WTC11 (cell line): ENCODE data around the gene NFKB1. TPM values are rescaled to one million over a fixed set of nuclear protein-coding genes. Genes with fewer than 3 reads are reported as not detected.

Source experiments
- ATAC-seq: fragments of 200-7000 bp; cut with Tn5 transposase; 2 replicates; pipeline ENCODE4 v1.10.0; 2021; ENCODE audit warnings: mild to moderate bottlenecking, moderate library complexity
- CTCF ChIA-PET: fragments of 300-600 bp; sonication (Branson Sonifier 250); formaldehyde crosslinking; loops from one replicate; lab custom pipeline; 2021; ENCODE audit warnings: antibody characterized with exemption; lab: Charles Lee
- POLR2A ChIA-PET: fragments of 350-600 bp; sonication (Branson Sonifier 250); formaldehyde crosslinking; loops from one replicate; lab custom pipeline; 2021; ENCODE audit warnings: antibody characterized with exemption; lab: Charles Lee
- DNase-seq: peaks from one replicate; pipeline ENCODE4 v3.0.0; 2021; ENCODE audit warnings: low spot score
- H3K27ac Mint-ChIP-seq: 2 replicates; pipeline ENCODE4 v1.8.0; 2021; ENCODE audit warnings: mixed read lengths
- H3K27me3 Mint-ChIP-seq: 2 replicates; pipeline ENCODE4 v1.8.0; 2021; ENCODE audit warnings: low read depth, mild to moderate bottlenecking, moderate library complexity, mixed read lengths
- H3K36me3 Mint-ChIP-seq: 2 replicates; pipeline ENCODE4 v1.8.0; 2021; ENCODE audit warnings: mixed read lengths
- H3K4me1 Mint-ChIP-seq: 2 replicates; pipeline ENCODE4 v1.8.0; 2022; ENCODE audit warnings: mixed read lengths
- H3K4me3 Mint-ChIP-seq: 2 replicates; pipeline ENCODE4 v1.8.0; 2021; ENCODE audit warnings: mild to moderate bottlenecking, moderate library complexity, mixed read lengths
- H3K9me3 Mint-ChIP-seq: 2 replicates; pipeline ENCODE4 v1.8.0; 2021; ENCODE audit warnings: mixed read lengths
- ATF1 ChIP-seq: sonication (generic); formaldehyde crosslinking; IDR thresholded peaks from 2 replicates; pipeline ENCODE4 v1.8.1; 2023; ENCODE audit warnings: mild to moderate bottlenecking, moderate library complexity, missing genetic modification reagents
- ESRRA ChIP-seq: sonication (generic); formaldehyde crosslinking; IDR thresholded peaks from 2 replicates; pipeline ENCODE4 v1.8.1; 2022; ENCODE audit warnings: mild to moderate bottlenecking, missing genetic modification reagents, borderline replicate concordance
- ETV6 ChIP-seq: sonication (generic); formaldehyde crosslinking; IDR thresholded peaks from 2 replicates; pipeline ENCODE4 v1.8.1; 2022; ENCODE audit warnings: mild to moderate bottlenecking, missing genetic modification reagents
- FOXP1 ChIP-seq: sonication (generic); formaldehyde crosslinking; IDR thresholded peaks from 2 replicates; pipeline ENCODE4 v1.8.0; 2022; ENCODE audit warnings: missing genetic modification reagents, mild to moderate bottlenecking, moderate library complexity, borderline replicate concordance
- JAZF1 ChIP-seq: fragments of 250-450 bp; sonication (Bioruptor Pico); IDR thresholded peaks from 2 replicates; pipeline ENCODE4 v1.9.0; 2021; ENCODE audit warnings: moderate library complexity, mild to moderate bottlenecking, inconsistent platforms
- MYBL2 ChIP-seq: sonication (generic); formaldehyde crosslinking; IDR thresholded peaks from 2 replicates; pipeline ENCODE4 v1.8.1; 2023; ENCODE audit warnings: mild to moderate bottlenecking, moderate library complexity, missing genetic modification reagents
- NFATC4 ChIP-seq: fragments of 250-450 bp; sonication (Bioruptor Pico); IDR thresholded peaks from 2 replicates; pipeline ENCODE4 v1.9.0; 2021; ENCODE audit warnings: mild to moderate bottlenecking
- OVOL2 ChIP-seq: fragments of 250-450 bp; sonication (Bioruptor Pico); IDR thresholded peaks from 2 replicates; pipeline ENCODE4 v1.9.0; 2021; ENCODE audit warnings: mild to moderate bottlenecking, borderline replicate concordance
- RELA ChIP-seq: sonication (generic); formaldehyde crosslinking; IDR thresholded peaks from 2 replicates; pipeline ENCODE4 v1.8.1; 2022; ENCODE audit warnings: missing genetic modification reagents, mild to moderate bottlenecking, borderline replicate concordance
- RORB ChIP-seq: fragments of 250-450 bp; sonication (Bioruptor Pico); IDR thresholded peaks from 2 replicates; pipeline ENCODE4 v1.9.0; 2021; ENCODE audit warnings: mild to moderate bottlenecking
- TP53 ChIP-seq: sonication (generic); formaldehyde crosslinking; IDR thresholded peaks from 2 replicates; pipeline ENCODE4 v1.8.1; 2023; ENCODE audit warnings: mild to moderate bottlenecking, missing genetic modification reagents
- ZNF121 ChIP-seq: sonication (generic); formaldehyde crosslinking; IDR thresholded peaks from 2 replicates; pipeline ENCODE4 v1.8.0; 2023; ENCODE audit warnings: missing genetic modification reagents
- ZNF138 ChIP-seq: sonication (generic); formaldehyde crosslinking; conservative IDR thresholded peaks from 2 replicates; pipeline ENCODE4 v1.8.1; 2022; ENCODE audit warnings: mild to moderate bottlenecking, moderate library complexity, missing genetic modification reagents
- total RNA-seq: library from RNA; stranded (reverse); gene quantifications from 3 replicates; pipeline ENCODE4 v1.2.3, GENCODE V29; 2021
- TF ChIP-seq, protein P1 (sequence below): fragments of 200-600 bp; IDR thresholded peaks from 2 replicates; pipeline ENCODE4 v1.8.0; 2022; ENCODE audit warnings: antibody characterized with exemption
- TF ChIP-seq, protein P2 (sequence below): sonication (generic); formaldehyde crosslinking; IDR thresholded peaks from 2 replicates; pipeline ENCODE4 v1.8.0; 2023; ENCODE audit warnings: missing genetic modification reagents
- TF ChIP-seq, protein P3 (sequence below): fragments of 250-450 bp; sonication (Bioruptor Pico); conservative IDR thresholded peaks from 2 replicates; pipeline ENCODE4 v1.9.0; 2021; ENCODE audit warnings: mild to moderate bottlenecking
- TF ChIP-seq, protein P4 (sequence below): sonication (generic); formaldehyde crosslinking; IDR thresholded peaks from 2 replicates; pipeline ENCODE4 v1.8.1; 2023; ENCODE audit warnings: mild to moderate bottlenecking, moderate library complexity, missing genetic modification reagents
- TF ChIP-seq, protein P5 (sequence below): sonication (generic); formaldehyde crosslinking; IDR thresholded peaks from 2 replicates; pipeline ENCODE4 v1.8.1; 2023; ENCODE audit warnings: mild to moderate bottlenecking, missing genetic modification reagents, moderate library complexity
- TF ChIP-seq, protein P6 (sequence below): sonication (generic); formaldehyde crosslinking; IDR thresholded peaks from 2 replicates; pipeline ENCODE4 v1.8.0; 2022; ENCODE audit warnings: mild to moderate bottlenecking, missing genetic modification reagents
- TF ChIP-seq, protein P7 (sequence below): sonication (generic); formaldehyde crosslinking; IDR thresholded peaks from 2 replicates; pipeline ENCODE4 v1.8.0; 2022; ENCODE audit warnings: mild to moderate bottlenecking, missing genetic modification reagents
- TF ChIP-seq, protein P8 (sequence below): sonication (generic); formaldehyde crosslinking; IDR thresholded peaks from 2 replicates; pipeline ENCODE4 v1.8.1; 2023; ENCODE audit warnings: mild to moderate bottlenecking, missing genetic modification reagents

NFKB1 gene
- total RNA-seq, 1 experiment from 2014 or later: 5.6 TPM

DNA sequence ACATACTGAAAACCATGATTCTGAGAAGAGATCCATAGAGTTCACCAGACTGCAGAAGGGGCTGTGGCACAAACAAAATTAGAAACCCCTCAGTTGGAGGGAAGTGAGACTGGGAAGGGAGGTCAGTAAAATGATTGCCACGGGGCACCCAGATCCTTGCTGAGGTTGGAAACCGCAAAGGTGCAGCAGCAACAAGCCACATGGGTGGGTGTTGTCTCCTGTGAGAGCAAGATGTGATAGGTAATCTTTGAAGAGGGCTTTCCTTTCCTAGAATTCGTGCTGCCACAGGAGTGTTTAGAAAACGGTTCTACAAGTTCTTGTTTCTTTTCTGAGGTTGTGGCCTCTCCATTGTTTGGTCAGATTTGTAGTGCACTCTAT is 85.5 kb downstream of the NFKB1 start:
- H3K4me1 Mint-ChIP-seq: no peaks in the 10 kb centered on the region
- no peak for ATAC-seq
- peaks cover 6% of the 10 kb centered on the region; the same call in 1 of the 2 replicates for H3K36me3 Mint-ChIP-seq
- no peak overlapping the region for H3K27ac Mint-ChIP-seq
- no peak overlapping the region for H3K4me3 Mint-ChIP-seq
- peaks cover 8% of the 10 kb centered on the region for H3K9me3 Mint-ChIP-seq
- ChIA-PET CTCF (interaction anchor here (1.1 kb wide), 1 partner anchor 8 kb away, joined by 4 read pairs; no protein-coding TSS in a partner anchor), POLR2A (no interaction called here)
- DNase-seq: no peak
- TF ChIP-seq, protein P1, sequence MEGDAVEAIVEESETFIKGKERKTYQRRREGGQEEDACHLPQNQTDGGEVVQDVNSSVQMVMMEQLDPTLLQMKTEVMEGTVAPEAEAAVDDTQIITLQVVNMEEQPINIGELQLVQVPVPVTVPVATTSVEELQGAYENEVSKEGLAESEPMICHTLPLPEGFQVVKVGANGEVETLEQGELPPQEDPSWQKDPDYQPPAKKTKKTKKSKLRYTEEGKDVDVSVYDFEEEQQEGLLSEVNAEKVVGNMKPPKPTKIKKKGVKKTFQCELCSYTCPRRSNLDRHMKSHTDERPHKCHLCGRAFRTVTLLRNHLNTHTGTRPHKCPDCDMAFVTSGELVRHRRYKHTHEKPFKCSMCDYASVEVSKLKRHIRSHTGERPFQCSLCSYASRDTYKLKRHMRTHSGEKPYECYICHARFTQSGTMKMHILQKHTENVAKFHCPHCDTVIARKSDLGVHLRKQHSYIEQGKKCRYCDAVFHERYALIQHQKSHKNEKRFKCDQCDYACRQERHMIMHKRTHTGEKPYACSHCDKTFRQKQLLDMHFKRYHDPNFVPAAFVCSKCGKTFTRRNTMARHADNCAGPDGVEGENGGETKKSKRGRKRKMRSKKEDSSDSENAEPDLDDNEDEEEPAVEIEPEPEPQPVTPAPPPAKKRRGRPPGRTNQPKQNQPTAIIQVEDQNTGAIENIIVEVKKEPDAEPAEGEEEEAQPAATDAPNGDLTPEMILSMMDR: no peak
- TF ChIP-seq, protein P2, sequence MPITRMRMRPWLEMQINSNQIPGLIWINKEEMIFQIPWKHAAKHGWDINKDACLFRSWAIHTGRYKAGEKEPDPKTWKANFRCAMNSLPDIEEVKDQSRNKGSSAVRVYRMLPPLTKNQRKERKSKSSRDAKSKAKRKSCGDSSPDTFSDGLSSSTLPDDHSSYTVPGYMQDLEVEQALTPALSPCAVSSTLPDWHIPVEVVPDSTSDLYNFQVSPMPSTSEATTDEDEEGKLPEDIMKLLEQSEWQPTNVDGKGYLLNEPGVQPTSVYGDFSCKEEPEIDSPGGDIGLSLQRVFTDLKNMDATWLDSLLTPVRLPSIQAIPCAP (CRISPR knock-in tag): no peak
- no peak for TF ChIP-seq ESRRA (CRISPR knock-in tag)
- TF ChIP-seq, protein P3, sequence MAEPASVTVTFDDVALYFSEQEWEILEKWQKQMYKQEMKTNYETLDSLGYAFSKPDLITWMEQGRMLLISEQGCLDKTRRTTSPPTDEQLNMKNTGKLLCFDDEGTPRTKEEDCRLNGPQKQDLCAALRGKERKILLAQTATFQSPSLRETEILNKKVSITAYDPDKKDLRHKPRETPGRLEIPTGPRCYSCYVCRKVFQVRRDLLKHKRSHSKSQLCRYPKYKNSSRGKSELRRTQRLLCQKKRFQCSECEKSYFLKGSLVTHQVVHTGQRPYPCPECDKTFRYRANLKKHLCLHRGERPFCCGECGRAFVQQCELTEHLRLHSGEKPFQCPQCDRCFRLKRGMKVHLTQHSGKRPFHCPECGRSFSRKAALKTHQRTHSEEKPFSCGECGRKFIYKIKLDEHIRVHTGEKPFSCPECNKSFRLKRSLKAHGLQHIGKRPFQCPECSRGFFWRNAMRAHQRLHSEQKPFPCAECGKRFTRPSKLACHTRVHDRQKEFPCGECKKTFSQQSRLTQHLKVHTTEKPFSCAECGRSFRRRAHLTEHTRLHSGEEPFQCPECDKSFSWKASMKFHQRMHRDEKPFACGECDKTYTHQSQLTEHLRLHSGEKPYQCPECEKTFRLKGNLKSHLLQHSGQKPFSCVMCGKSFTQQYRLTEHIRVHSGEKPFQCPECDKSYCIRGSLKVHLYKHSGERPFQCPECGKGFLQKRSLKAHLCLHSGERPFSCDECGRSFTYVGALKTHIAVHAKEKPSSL (CRISPR knock-in tag): no peak
- no peaks in the 10 kb centered on the region for H3K27me3 Mint-ChIP-seq

DNA sequence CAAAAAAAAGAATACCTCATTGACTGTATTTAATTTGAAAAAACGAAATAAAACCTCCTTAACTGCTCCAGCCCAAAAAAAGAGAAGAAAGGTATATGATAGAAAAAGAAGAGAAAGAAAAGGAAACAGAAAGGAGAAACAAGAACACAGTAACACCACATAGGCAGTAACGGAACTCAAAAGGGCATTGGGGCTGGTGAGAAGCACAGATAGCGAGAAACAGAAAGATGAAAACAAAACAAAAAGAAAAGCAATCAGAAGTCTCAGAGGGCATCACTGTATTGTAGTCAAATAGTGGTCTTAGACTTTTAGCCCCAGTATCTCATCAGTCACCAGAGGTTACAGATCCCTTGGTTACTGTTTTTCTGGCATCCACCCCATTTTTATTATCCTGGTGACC is 88.6 kb downstream of the NFKB1 start:
- CTCF ChIA-PET: no interaction called here
- DNase-seq: no peak

More for the DNA sequence above, 88.6 kb downstream of the NFKB1 start:
- TF ChIP-seq, protein P4, sequence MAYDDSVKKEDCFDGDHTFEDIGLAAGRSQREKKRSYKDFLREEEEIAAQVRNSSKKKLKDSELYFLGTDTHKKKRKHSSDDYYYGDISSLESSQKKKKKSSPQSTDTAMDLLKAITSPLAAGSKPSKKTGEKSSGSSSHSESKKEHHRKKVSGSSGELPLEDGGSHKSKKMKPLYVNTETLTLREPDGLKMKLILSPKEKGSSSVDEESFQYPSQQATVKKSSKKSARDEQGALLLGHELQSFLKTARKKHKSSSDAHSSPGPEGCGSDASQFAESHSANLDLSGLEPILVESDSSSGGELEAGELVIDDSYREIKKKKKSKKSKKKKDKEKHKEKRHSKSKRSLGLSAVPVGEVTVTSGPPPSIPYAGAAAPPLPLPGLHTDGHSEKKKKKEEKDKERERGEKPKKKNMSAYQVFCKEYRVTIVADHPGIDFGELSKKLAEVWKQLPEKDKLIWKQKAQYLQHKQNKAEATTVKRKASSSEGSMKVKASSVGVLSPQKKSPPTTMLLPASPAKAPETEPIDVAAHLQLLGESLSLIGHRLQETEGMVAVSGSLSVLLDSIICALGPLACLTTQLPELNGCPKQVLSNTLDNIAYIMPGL (CRISPR knock-in tag): no peak
- TF ChIP-seq, protein P2 (CRISPR knock-in tag): no peak
- TF ChIP-seq ATF1 (CRISPR knock-in tag): no peak
- no peak for TF ChIP-seq TP53 (CRISPR knock-in tag)
- TF ChIP-seq, protein P5, sequence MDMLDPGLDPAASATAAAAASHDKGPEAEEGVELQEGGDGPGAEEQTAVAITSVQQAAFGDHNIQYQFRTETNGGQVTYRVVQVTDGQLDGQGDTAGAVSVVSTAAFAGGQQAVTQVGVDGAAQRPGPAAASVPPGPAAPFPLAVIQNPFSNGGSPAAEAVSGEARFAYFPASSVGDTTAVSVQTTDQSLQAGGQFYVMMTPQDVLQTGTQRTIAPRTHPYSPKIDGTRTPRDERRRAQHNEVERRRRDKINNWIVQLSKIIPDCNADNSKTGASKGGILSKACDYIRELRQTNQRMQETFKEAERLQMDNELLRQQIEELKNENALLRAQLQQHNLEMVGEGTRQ (CRISPR knock-in tag): no peak
- no peak for TF ChIP-seq OVOL2 (CRISPR knock-in tag)
- TF ChIP-seq NFATC4 (CRISPR knock-in tag): no peak
- no peak for TF ChIP-seq FOXP1 (CRISPR knock-in tag)
- TF ChIP-seq, protein P6, sequence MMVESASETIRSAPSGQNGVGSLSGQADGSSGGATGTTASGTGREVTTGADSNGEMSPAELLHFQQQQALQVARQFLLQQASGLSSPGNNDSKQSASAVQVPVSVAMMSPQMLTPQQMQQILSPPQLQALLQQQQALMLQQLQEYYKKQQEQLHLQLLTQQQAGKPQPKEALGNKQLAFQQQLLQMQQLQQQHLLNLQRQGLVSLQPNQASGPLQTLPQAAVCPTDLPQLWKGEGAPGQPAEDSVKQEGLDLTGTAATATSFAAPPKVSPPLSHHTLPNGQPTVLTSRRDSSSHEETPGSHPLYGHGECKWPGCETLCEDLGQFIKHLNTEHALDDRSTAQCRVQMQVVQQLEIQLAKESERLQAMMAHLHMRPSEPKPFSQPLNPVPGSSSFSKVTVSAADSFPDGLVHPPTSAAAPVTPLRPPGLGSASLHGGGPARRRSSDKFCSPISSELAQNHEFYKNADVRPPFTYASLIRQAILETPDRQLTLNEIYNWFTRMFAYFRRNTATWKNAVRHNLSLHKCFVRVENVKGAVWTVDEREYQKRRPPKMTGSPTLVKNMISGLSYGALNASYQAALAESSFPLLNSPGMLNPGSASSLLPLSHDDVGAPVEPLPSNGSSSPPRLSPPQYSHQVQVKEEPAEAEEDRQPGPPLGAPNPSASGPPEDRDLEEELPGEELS (CRISPR knock-in tag): no peak
- TF ChIP-seq ETV6 (CRISPR knock-in tag): no peak
- TF ChIP-seq ZNF121: no peak
- no peak for TF ChIP-seq MYBL2
- TF ChIP-seq, protein P7, sequence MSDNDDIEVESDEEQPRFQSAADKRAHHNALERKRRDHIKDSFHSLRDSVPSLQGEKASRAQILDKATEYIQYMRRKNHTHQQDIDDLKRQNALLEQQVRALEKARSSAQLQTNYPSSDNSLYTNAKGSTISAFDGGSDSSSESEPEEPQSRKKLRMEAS (CRISPR knock-in tag): no peak
- TF ChIP-seq ZNF138 (CRISPR knock-in tag): no peak
- no peak for TF ChIP-seq RORB
- TF ChIP-seq JAZF1 (CRISPR knock-in tag): no peak
- no peak for TF ChIP-seq RELA (CRISPR knock-in tag)
- TF ChIP-seq, protein P8, sequence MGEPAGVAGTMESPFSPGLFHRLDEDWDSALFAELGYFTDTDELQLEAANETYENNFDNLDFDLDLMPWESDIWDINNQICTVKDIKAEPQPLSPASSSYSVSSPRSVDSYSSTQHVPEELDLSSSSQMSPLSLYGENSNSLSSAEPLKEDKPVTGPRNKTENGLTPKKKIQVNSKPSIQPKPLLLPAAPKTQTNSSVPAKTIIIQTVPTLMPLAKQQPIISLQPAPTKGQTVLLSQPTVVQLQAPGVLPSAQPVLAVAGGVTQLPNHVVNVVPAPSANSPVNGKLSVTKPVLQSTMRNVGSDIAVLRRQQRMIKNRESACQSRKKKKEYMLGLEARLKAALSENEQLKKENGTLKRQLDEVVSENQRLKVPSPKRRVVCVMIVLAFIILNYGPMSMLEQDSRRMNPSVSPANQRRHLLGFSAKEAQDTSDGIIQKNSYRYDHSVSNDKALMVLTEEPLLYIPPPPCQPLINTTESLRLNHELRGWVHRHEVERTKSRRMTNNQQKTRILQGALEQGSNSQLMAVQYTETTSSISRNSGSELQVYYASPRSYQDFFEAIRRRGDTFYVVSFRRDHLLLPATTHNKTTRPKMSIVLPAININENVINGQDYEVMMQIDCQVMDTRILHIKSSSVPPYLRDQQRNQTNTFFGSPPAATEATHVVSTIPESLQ (CRISPR knock-in tag): no peak
- Mint-ChIP-seq H3K36me3 (peaks cover 6% of the 10 kb centered on the region; the same call in 1 of the 2 replicates), H3K4me3 (no peak overlapping the region), H3K4me1 (no peaks in the 10 kb centered on the region), H3K9me3 (peaks cover 13% of the 10 kb centered on the region), H3K27me3 (no peaks in the 10 kb centered on the region), H3K27ac (no peak overlapping the region)
- ATAC-seq: no peak
- POLR2A ChIA-PET: no interaction called here
